Measurements from ENCODE around the gene FANCE.

The FANCE gene, protein sequence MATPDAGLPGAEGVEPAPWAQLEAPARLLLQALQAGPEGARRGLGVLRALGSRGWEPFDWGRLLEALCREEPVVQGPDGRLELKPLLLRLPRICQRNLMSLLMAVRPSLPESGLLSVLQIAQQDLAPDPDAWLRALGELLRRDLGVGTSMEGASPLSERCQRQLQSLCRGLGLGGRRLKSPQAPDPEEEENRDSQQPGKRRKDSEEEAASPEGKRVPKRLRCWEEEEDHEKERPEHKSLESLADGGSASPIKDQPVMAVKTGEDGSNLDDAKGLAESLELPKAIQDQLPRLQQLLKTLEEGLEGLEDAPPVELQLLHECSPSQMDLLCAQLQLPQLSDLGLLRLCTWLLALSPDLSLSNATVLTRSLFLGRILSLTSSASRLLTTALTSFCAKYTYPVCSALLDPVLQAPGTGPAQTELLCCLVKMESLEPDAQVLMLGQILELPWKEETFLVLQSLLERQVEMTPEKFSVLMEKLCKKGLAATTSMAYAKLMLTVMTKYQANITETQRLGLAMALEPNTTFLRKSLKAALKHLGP

GRCh38 chr6:35452183-35453090, at the start of gene FANCE:
FANCE (plus strand) TSS chr6:35452338; CDS start chr6:35452546, 208 bp downstream.
- DNase-seq (ENCODE audit: low read depth in 2 of 2) = peak; percentile 78 to 80

DNA sequence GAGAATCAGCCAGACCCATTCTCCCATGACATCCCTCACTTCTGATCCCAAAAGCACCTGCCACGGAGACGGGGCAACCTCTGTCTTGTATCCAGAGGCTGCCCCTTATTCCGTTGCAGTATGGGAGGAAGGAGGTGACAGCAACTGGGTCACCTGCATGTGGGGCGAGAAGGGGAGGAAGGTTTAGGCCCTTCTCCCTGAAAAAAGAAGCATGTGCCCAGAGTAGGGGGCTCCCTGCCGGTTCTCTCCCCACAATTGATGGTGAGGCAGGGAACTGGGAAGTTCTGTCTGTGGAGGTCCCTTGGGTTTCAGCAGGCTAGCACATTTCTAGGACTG, 49.3 kb upstream of the FANCE start:
- DNase-seq (ENCODE audit: low read depth in 2 of 2) = no peak

DNA sequence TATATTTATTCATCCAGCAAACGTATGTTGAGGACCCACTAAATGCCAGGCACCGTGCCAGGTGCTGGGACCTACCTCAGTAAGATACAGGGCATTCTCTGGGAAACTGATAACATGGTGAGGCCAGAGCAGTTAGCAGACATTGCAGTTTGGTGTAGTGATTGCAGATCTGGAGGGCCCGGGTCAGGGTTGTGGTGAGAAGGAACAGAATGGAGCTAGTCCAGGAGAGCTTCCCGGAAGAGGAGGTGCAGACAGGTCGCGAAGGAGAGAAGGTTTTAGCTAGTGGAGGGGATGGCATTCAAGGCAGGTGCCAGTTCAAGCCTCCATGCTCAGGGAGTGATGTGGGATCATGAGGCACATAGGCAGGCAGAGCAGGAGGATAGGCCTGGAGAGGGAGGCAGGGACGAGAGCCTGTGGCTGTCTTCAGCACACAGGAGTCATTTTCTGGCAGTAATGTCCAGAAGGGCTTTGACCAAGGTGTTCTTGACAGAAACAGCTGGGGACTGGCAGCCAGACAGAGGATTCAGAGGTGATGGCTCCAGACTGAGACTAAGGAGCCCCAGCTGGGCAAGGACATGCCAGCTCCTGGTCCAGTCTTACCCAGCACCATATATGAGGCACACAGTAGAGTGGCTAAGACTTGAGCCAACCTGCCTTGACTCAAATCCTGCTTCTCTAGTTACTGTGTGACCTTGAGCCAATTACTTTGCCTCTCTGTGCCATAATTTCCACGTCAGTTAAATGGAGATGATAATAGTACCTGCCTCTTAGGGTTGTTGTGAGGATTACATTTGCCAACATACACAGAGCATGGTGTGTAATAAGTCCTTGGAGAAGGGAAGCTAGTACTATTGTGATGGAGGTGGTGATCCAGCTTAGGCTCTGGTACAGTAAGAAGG, 48.3 kb upstream of the FANCE start:
- no peak for DNase-seq (ENCODE audit: low read depth in 2 of 2)

GRCh38 chr6:35406711-35407485, 45.2 kb upstream of the FANCE start:
- DNase-seq (ENCODE audit: low read depth in 2 of 2) = no peak

DNA sequence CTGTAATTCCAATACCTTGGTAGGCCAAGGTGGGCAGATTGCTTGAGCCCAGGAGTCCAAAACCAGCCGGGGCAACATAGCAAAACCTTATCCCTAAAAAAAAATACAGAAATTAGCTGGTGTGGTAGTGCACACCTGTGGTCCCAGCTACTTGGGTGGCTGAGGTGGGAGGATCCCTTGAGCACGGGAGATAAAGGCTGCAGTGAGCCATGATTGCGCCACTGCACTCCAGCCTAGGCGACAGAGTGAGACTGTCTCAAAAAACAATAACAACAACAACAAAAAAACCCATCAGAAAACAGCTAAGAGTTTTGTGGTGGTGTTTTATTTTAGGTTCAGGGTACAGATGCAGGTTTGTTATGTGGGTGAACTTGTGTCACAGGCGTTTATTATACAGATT, 42.9 kb upstream of the FANCE start:
- DNase-seq (ENCODE audit: low read depth in 2 of 2) = no peak

DNA sequence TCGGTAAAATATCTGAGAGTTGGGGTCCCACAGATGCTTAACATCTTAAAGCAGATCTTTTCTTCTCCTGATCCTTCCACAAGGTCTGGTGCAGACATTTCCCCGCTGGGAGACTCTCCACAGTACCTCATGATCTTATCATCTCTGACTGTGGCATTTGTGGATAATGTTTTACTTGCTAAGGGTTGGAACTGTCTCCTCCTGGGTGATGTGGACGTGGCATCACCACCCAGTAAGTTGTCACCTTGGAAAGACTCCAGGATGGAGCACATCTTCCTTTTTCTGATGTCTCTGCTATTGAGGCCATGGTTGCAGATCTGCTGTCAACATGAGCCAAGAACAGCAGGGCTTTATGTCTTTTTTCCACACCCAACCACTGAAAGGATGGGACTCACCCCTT, 42.0 kb upstream of the FANCE start:
- no peak for DNase-seq (ENCODE audit: low read depth in 2 of 2)

GRCh38 chr6:35411066-35411465, 41.1 kb upstream of the FANCE start:
- no peak for DNase-seq (ENCODE audit: low read depth in 2 of 2)

DNA sequence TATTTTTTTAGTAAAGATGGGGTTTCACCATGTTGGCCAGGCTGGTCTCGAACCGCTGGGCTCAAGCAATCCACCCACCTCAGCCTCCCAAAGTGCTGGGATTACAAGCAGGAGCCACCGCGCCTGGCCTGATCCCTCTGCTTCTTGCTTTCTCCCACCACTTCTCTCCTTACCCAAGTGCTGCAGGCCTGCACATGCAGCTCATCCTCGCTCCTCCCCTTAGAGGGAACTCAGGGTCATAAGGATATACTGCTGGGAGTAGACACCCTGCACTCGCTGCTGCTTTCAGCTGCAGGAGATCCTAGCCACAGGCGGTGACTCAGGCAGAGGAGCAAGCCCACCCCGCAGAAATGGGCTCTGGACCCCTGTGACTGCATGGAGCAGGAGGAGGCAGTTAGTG, 40.0 kb upstream of the FANCE start:
- no peak for DNase-seq (ENCODE audit: low read depth in 2 of 2)

DNA sequence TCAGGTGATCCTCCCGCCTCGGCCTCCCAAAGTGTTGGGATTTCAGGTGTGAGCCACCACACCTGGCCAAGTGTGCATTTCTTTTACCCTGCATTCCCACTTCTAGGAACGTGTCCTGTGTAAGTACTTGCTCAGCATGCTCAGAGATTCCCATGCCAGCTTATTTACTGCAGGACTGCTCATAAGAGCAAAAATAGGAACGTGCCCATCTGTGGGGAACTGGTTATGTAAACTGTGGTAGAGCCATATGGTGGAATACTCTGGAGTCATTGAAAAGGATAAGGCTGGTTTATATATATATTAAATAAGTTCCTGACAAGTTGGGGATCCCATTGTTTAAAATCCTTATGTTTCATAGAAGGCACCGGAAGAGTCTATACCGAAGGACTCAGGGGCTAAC, 38.2 kb upstream of the FANCE start:
- no peak for DNase-seq (ENCODE audit: low read depth in 2 of 2)

DNA sequence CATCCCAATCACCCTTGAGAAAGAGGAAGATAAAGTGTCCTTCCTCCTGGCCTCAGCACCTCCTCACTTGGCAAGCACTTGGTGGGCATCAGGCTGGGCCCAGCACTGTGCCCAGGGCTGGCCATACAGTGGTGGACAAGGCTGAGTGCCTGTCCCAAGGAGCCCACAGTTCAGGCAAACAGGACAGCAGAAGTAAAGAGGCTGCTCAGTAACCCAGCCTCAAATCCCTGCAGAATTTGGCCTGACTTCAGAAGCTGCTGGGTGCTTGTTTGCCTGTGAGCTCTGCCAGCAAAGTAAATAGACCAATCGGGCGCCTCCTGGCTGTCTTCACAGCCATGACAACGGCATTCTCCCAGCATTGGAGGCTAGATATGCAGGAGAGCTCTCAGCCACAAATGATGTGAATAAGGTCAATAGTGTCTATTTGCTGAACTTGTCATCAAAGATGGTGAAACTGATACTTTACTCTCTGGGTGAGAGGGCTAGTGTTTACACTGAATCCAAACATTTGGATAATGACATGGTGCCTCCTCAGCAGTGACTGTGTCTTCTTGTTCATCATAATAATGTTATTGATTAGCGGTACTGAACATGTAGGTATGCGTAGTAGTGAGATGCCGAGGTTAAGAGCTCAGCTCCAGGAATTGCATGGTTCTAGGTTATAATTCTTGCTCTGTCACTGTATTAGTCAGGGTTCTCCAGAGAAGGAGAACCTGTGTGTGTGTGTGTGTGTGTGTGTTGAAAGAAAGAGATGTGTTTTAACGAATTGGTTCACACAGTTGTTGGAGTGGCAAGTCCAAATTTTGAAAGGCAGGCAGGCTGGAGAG, 36.9 kb upstream of the FANCE start:
- DNase-seq (ENCODE audit: low read depth in 2 of 2) = no peak

DNA sequence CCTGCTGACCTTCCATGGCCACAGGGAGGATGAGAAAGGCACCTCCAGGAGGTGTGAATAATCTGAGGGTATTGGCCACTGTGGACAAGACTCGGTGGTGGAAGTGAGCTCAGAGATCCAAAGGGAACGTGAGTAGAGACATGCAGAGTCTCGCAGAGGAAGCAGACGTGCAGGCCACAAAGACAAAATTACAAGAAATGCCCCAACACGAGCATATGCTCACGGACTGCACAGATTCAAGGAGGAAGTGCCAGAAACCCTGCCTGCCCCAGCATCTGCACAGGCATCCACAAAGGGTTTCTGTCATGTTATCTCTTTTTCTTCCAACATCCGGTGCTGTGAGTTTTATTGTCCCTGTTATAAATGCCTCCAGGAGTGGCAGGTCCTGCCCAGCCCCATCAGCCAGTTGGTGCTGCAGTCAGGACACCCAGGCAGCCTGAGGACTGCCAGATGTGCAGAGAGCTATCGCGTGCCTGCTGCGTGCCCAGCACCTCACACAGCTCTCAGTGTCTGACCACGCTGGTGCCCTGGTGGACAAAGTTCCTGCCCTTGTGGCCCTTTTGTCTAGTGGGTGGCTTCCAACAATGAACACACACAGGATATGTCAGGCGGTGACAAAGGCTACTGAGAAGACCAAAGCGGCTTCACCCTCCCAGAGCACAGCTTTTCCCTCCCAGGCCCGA, 34.0 kb upstream of the FANCE start:
- no peak for DNase-seq (ENCODE audit: low read depth in 2 of 2)

GRCh38 chr6:35419417-35419816, 32.7 kb upstream of the FANCE start:
- no peak for DNase-seq (ENCODE audit: low read depth in 2 of 2)

GRCh38 chr6:35419961-35420360, 32.2 kb upstream of the FANCE start:
- DNase-seq (ENCODE audit: low read depth in 2 of 2) = no peak

DNA sequence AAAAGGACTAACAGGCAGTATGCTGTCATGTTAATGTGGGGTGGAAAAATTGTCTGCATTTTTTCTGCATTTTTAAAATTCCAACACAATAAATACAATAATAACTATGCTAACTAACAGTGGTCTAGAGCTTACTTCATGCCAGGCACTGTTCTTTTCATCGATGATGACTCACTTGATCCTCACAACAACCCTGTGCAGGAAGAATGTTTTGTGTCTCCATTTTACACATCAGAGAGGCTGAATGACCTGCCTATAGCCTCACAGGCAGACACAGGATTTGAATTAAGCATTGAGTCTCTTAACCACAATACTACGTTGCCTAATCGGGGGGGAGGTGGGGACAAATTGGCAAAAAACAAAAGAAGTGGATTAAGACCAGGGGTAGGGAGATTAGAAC, 26.9 kb upstream of the FANCE start:
- DNase-seq (ENCODE audit: low read depth in 2 of 2) = no peak

- no peak for DNase-seq (ENCODE audit: low read depth in 2 of 2)
Measured at GRCh38 chr6:35426074-35426473, 26.1 kb upstream of the FANCE start.

- no peak for DNase-seq (ENCODE audit: low read depth in 2 of 2)
Measured at GRCh38 chr6:35427435-35427834, 24.7 kb upstream of the FANCE start.

- no peak for DNase-seq (ENCODE audit: low read depth in 2 of 2)
Measured at GRCh38 chr6:35427851-35428321, 24.3 kb upstream of the FANCE start.

DNA sequence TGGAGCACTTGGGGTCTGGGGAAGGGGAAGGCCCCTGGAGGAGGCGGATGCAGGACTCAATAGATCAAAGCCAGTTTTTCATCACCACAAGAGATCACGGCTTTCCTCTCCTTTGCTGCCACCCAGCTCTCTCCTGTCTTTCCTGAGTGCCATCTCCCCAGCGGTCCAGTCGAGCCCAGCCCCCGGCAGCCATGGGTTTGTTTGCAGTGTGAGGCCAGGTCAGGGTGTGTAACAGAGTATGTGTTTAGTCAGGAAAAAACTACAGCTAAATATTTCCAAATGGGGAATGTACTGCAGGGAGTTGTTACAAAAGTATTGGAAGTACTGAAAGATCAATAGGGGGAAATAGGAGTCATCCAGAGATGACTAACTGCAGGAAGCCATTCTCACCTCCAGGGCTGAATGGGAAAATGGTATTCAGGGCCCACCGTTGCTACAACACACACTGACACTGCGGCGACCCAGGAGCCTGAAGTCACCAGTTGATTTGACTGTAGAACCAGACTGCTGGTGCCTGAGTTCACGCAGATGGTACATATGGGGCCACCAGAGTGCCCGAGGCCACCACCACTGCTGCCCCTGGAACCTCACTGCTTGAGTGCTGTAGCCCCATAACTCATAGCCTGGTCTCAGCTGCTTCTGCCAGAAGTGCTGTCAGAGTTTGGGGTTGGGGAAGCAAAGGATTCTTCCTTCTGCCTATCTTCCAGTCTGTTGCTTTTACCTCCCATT, 23.6 kb upstream of the FANCE start:
- no peak for DNase-seq (ENCODE audit: low read depth in 2 of 2)

GRCh38 chr6:35429463-35429862, 22.7 kb upstream of the FANCE start:
- DNase-seq (ENCODE audit: low read depth in 2 of 2) = no peak
